GM19328 (cell line): ENCODE data around the gene AKNAD1.

Experiments
- ATAC-seq: cut with Tn5 transposase; IDR thresholded peaks from one replicate; pipeline ENCODE4 v1.9.1; 2021; ENCODE audit warnings: mild to moderate bottlenecking, moderate library complexity; ENCODE audit not compliant: unreplicated experiment

The AKNAD1 gene

DNA sequence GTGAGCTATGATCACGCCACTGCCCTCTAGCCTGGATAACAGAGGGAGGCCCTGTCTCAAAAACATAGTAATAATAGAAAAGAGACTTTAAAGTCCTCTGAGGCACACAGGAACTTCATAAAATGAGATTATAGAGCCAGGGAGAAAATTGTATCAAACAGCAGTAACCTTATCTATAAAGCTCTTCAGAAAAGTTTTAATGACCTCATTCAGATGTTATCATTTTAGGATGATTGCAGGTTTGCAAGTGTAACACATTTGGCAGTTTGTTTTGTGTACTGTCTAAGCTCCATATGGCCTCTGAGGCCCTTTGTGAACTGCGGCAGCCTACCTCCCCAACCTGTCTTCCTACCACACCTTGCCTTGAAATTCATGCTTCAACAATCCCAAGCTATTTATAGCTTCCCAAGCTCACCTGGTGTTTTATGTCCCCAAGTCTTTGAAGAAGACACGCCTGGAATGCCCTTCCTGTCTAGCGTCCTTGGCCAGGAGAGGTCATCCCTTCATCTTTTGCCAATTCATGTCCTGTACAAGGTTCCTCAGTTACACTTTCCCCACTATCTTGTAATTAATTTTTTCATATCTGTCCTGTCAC is 8.5 kb upstream of the AKNAD1 start:
- no peak for ATAC-seq

DNA sequence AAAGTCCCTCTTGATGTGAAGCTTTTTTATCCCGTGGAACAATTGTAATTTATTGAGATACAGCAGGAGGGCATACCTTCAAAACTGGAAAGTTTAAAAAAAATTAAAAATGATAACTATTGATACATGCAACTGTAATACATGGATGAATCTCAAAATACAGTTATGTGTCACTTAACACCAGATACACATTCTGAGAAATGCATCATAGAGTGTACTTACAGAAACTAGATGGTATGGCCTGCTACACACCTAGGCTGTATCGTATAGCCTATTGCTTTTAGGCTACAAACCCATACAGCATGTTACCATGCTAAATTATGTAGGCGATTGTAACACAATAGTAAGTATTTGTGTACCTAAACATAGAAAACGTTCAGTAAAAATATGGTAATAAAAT is 7.1 kb upstream of the AKNAD1 start:
- ATAC-seq = no peak

DNA sequence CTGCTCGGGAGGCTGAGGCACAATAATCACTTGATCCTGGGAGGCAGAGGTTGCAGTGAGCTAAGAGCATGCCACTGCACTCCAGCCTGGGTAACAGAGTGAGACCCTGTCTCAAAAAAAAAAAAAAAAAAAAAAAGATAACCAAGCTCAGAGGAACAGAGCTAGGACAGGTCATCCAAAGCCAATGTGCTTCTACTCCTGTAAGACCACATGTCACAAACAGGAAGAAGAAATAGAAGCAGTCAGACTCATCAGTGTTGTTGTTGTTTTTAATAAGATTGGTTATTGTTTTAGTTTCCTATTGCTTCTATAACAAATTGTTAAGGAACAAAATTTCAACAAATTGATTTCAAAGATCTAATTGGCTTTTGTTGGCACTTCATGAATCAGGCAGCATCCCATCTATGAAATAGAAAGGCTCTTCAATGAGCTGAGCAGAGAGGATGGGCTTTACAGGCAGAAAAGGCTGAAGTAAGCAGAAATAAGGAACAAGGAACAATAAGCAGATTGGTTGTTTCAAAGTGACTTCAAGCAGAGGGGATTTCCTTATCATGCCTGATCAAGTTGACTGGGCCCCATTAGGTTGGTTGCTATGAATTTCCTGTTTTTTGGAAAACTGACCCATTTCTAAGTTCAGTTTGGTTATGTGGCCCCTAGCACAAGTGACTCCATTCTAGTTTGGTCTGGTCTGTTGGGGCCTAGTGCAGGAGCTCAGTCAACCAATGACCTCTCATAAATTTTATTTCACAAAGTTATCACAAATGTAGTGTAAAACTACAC is 6.0 kb upstream of the AKNAD1 start:
- ATAC-seq = no peak

DNA sequence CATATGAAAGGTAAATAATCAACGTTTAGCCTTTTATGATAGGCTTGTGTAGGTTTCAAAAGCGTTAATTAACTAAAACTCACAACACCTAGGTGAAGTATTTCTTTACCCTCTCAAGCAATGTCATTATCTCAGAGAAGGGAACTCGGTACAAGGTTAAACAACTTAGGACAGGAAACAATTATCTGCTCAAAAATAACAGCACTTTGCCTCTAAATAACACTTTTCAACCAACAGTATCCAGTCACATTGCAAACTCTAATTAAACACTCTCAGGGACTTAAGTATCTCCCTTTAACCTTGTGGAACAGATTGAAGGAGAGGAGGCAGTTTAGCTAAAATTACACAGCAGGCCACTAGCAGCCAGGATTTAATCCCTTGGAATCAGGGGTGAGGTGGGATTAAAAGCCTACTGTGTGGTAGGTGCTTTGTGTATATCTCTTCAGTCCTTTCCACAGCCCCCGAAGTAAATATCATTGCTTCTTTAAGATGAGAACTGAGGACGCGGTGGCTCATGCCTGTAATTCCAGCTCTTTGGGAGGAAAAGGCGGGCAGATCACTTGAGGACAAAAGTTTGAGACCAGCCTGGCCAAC is 5.2 kb upstream of the AKNAD1 start:
- ATAC-seq = no peak

DNA sequence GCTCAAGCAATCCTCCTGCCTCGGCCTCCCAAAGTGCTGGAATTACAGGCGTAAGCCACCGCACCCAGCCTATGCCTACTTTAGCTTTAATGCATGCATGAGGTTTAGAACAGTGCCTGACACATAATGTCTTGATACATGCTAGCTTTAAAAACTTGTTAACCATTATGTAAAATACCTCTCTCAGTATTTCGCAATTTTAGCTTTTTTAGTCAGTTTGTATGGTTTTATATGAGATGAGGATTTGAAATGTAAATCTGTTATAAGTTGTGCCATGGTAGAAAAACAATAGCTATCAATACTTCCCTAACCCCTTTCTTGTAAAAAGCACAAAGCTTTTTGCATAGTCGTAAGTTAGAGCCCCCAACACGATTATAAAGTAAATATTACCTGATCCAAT is 4.7 kb upstream of the AKNAD1 start:
- no peak for ATAC-seq

DNA sequence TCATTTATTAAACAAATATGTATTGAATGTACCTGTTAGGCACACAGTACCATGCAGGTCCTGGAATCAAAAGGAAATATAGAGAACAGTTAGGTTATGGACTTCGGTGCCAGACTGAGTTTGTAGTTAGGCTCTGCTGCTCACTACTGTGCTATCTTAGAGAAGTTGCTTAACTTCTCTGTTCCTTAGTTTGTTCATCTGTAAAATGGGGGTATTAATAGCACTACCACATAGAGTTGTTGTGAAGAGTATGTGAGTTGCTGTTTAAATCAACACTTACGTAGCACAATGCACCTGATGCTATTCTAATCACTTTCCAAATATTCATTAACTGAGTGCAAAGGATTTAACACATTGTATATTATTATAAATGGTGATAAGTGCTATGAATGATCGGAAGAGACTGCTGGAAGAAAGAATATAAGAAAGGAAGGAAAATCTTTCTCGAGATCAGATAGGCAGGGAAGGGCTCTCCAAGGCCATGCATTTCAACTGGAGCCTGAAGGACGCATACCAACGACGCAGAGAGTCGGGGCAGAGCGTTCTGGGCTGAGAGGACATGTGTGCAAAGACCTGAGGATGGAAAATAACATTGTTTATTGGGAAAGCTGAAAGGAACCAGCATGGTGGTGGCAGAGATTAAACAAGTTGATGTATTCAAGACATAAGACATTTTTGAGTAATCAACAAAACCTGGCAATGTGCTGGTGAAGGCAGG is 3.5 kb upstream of the AKNAD1 start:
- no peak for ATAC-seq

DNA sequence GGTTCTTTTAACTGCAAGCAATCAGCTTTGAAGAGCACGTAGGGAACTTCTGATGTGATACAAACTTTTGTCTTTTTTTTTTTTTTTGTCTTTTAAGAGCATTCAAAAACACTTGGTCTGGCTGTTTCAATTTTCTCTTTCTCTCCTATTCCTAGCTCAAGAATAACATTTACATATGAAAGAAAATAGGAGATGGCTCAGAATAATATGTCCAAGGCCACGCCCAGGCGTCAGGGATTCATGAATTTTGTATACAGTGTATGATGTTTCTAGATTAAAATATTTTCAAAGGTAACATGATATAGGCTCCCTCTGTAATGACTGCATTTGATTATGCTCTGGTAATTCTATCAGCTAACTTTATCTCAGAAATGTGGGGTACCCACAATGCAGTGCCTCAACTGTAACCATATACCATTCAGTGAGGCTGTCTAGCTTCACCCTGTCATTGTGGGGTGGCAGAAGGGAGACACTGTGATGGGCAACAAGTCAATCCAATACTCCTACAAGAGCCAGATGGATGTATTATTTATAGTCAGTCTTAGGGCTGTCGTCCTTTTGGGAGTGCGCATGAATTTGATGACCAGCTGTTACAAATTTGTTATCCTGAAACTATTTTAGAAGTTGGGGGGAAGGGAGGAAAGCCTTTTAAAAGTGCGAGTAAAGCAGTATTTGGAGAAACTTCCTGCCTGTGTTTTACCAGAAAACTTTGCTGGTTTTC is 1.5 kb upstream of the AKNAD1 start:
- ATAC-seq = no peak

DNA sequence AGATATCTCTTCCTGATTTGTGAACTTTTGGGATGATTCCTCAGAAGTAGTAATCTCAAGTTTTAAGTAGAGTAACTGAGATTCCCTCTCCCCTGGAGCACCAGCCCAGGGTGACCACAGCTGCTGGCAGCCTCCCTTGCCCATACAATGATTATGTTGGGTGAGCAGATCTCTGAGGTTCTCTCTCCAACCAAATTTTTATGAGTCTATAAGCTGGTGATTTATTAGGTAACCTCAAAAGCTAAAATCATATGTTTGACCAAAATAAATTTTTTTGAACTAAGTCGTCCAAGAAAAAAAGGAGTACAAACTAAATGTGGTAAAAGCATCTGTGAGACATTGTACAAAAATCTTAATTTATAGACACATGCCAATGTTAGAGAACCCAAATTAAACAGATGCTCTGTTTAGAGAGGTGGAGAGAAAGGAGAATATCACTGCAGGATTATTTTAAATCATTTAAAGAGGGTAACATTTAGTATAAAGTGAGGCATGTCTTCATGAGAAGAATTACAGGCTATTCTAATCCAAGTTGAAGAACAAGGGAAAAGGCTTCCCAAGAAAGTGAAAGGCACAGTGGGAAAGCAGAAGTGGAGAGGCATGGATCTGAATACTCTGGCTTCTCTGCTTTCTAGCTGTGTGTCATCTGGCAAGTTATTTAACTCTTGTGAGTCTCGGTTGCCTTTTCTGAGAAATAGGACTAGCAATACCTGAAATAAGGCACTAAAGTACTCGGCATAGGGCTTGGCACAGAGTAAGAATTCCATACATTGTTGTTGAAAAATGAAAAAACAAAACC is 2.5 kb downstream of the AKNAD1 start:
- no peak for ATAC-seq

DNA sequence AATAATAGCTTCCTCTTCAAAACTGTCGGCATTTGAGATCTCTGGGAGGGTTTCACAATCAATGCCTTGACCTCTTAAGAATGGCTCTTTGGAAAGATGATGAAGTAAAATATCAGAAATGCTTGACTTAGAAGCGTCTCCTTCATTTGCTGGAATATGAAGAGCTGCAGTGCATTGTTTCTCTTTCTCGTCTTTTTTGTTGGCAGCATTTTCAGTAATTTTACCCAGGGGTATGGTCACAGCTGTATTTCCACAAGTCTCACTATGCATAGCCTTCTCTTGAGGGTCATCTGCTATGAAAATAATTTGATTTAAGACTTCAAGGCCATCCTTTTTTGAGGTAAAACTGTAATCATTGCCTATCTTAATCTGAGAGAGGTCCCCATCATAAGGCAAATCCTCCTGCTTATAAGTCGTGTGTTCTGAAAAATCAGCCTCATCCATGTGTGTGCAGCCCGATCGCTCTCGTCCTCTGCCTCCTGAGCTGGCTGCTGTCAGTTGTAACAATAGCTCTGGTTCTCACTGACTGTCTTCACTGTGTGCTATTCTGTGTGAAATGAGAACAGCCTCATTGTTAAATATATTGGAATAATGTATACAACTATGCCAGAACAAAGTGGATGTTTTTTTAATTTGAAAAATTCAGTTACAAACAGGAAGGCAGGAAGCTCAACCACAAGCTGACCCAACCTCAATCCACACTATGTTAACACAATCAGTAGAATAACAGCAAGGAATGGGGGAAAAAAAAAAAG is 4.5 kb downstream of the AKNAD1 start:
- no peak for ATAC-seq

DNA sequence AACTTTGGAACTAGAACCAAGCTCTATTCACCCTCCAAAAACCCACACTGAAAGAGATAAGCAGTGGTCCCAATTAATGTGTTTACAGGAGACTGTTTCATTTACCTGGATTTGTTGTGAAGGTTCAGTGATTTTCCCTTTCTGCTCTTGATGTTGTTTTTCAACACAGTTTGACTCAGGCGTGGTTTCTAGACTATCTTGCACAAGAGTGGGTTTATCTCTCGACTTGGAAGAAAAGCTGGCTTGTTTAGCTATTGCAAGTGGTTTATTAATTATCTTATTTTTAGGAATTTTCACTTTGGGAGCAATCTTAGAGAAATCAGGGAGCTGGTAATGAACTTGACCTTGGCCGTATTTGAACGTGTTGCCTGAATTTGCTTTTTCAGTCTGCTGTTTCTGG is 5.3 kb downstream of the AKNAD1 start:
- ATAC-seq = no peak

DNA sequence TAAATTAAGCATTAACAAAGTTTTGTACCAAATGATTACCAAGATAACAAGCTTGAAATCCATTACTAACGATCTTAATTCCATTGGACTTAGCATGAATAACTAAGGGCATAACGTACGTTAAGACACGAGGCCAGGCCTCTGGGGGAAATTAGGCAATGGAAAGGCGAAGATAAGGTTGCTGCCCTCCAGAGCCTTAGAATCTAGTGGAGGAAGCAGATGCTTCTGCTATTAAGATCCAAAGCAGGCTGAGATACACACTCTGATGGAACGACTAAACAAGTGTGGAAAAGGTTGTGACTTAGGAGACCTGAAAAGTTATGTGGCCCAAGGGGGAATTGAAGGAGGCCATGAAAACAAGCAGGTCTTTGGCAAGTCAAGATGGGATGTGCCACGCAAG is 6.0 kb downstream of the AKNAD1 start:
- no peak for ATAC-seq

DNA sequence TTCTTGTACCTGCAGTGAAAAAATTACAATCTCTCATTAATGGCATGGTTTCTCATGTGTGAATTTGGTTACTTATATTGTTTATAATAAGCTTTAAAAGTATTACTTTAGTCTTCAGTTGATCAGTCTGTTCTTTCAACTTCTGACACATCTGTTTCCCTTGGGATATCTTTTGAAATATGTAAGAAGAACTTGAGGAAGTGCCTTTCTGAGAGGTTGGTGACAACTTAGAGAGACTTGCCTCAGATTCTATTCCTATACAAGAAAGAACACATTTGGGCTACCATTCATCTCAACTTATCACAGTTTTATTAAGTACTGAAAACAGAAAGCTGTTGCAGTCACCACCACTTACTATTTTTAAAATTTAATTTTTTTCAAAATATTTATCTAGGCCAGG is 8.1 kb downstream of the AKNAD1 start:
- no peak for ATAC-seq

DNA sequence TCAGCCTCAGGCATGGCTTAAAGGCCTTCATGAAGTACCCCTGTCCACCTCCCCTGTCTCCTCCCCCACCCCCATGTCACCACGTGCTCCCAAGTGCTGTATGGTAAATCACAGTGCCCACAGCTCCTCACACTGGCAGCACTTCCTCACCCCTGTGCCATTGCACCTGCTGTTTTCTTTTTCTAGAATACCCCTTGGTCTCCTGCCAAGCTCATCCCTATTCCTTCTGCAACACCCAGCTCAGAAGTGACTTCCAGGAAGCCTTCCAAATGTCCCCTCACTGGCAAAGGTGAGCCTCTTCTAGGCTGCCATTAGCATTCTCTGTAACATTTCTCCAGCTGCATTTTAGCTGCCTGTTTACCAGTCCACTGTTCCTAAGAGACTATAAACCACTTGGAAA is 9.4 kb downstream of the AKNAD1 start:
- ATAC-seq = no peak

DNA sequence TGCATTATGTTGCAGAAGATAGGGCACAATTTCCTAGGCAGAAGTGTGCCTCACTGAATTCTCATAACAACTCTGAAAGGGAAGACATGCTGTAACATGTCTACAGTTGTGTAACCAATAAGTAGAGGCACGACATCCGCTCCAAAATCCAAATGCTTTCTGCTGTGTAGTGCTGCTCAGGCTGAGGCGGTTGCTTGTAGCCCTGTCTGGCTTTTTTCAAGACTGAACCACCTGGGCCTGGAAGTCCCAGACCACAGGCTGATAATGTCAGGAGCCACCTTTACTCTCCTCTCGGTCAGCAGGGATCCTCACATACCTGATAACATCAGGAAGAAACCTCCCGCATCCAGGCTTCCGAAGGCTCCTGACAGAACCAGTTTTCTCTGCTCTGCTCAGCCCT is 10.9 kb downstream of the AKNAD1 start:
- no peak for ATAC-seq

DNA sequence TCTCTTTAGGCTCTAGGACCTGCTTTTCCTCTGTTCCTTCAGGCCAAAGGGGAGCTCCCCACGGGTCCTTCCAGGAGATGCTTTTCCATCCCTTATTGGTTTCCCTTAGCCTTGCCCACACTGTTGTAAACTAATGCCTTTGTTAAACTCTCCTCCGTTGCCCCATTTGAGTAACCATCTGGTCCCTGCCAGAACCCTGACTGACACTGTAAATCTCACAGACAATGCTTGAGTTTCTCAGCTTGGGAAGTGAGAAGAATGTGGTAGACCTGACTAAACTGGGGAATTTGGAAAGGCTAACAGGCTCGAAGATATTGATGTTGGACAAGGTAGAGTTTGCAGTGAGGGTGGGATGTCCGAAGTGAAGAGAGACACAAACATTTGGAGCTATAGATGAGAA is 11.4 kb downstream of the AKNAD1 start:
- ATAC-seq = no peak

DNA sequence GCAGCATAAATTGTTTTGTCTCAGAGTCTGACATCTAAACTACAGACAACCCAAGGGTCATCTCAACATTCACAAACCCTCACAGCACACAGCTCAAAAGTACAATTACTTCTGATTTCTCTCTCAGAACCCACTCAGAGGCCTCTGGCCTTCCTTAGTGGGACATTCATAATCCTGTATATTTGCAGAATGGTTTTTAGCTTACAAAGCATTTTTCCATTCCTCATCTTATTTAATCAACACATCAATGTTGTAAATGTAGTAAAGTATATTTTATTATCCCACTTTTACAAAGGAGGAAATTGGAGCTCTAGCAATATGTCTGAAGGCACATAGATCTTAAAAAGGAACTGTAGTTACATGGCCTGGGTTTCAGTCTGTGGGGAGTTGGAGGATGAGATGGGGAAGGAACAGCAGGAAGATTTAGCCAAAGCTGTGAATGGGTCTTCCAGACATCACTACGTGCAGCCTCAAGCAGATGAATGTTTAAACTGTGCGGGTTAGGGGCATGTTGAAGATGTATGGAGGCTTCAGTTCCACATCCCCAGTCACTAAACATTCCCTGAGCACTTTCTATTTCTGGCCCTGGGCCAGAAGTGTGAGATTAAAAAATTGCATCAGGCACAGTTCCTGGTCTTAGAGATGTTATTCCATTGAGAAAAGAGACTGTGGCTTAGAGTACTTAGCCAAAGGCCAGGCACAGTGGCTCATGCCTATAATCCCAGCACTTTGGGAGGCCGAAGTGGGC is 13.3 kb downstream of the AKNAD1 start:
- ATAC-seq = no peak

DNA sequence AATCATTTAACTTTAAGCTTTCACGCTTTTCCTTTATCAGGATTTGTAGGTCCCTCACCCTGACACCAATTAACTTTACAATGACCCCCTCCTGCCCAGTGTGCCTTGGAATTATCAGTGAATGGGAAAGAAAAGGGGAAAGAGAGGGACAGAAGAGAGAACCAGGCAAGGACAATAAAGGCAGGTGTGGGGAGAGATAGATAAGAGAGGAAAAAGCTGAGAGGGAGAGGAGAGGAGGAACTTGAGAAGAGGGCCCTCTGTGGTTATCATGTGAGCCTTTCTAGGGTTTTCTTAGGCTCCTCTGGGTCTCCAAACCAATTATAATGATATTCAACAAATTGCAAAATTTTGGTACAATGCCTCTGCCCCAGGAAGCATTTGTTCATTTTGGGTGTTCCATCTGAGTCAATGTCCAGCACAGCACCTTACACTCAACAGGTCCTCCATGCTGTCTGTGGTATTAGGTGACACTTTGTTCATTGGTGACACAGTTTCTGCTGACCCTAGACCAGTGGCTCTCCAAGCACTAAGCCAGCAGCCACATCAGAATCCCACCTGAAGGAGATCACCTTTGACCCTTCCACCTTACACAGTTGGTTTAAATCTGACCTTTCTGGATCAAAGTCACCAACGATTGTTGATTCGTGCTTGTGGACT is 14.2 kb downstream of the AKNAD1 start:
- ATAC-seq = no peak

DNA sequence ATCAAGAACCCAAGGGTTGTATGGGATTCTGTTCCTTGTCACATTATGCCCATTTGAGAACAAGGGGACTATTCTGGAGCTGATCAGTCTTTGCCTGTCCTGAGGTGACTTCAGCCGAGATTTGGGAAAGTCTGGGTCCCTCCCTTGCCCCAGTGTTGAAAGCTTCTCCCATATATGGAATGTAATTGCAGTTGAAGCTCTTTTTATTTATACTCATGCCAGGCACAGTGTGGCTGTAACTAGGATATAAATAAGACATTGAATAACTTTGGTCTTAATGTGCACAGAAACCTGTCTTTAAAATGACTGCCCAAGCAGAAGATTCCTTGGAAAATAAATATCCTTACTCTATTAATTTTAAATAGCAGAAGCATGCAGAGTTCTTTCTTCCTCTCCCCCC is 15.2 kb downstream of the AKNAD1 start:
- ATAC-seq = no peak
